Transverse colon (tissue), 4 donors: Measurements from ENCODE around the gene GMPR2. TPM values are rescaled to one million over a fixed set of nuclear protein-coding genes. Genes with fewer than 3 reads are reported as not detected.
A peak's percentile ranks its signal among the peaks of the same experiment; 100 is the strongest.

Source experiments
- DNase-seq: peaks from one replicate; pipeline ENCODE4 v3.0.0-alpha.2; 2019
- H3K27ac ChIP-seq, 4 donors: fragments of 200-600 bp; sonication (generic); 2 replicates each; pipeline ENCODE4 v1.5.1; 2016 to 2018; ENCODE audit warnings: inconsistent platforms in 4 of 4
- H3K27me3 ChIP-seq: fragments of 200-600 bp; sonication (generic); 2 replicates; pipeline ENCODE4 v1.5.1; 2017; ENCODE audit warnings: inconsistent platforms
- H3K36me3 ChIP-seq, 4 donors: fragments of 200-600 bp; sonication (generic); 2 replicates each; pipeline ENCODE4 v1.5.1; 2017 to 2019; ENCODE audit warnings: inconsistent platforms in 4 of 4
- H3K4me1 ChIP-seq, 4 donors: fragments of 200-600 bp; sonication (generic); 2 replicates each; pipeline ENCODE4 v1.5.1; 2017 to 2020; ENCODE audit warnings: inconsistent platforms in 4 of 4
- H3K4me3 ChIP-seq, 4 donors: fragments of 200-600 bp; sonication (generic); 1 replicate in 1 of 4; 2 replicates in 3 of 4; pipeline versions ENCODE4 v1.5.1 to v1.6.1; 2017 to 2019; ENCODE audit warnings: inconsistent platforms in 4 of 4
- H3K9me3 ChIP-seq, 2 donors: fragments of 200-600 bp; sonication (generic); 2 replicates each; pipeline ENCODE4 v1.5.1; 2017 to 2019; ENCODE audit warnings: inconsistent platforms in 2 of 2
- EP300 ChIP-seq: sonication (generic); formaldehyde crosslinking; IDR thresholded peaks from one replicate; pipeline ENCODE4 v1.6.1; 2017; ENCODE audit warnings: antibody characterized with exemption, low read depth
- POLR2A ChIP-seq: fragments of 450-650 bp; IDR thresholded peaks from one replicate; pipeline ENCODE4 v1.6.1; 2016; ENCODE audit warnings: antibody characterized with exemption, mild to moderate bottlenecking, moderate library complexity
- POLR2AphosphoS5 ChIP-seq, 3 donors: sonication (generic); formaldehyde crosslinking; IDR thresholded peaks; one replicate each; pipeline ENCODE4 v1.6.1; 2016; ENCODE audit warnings: antibody characterized with exemption in 3 of 3
- WGBS, 2 donors: methylation state at CpG; one replicate each; pipeline ENCODE4 v1.1.5; 2018; ENCODE audit warnings: low coverage in 1 of 2; 5-methylcytosine and 5-hydroxymethylcytosine counted together
- in situ Hi-C, 4 donors: fragments of 200-750 bp; cut with MboI; loops; one replicate each; pipeline versions ENCODE4 v1.15.0 to v1.15.1; 2017; ENCODE audit warnings: low sequenced_read_pairs in 3 of 4, low pct_ligation_motif_present in 1 of 4, low pct_unique_long_range_greater_than_20kb in 1 of 4
- intact Hi-C: fragments of 100-400 bp; cut with DNase I; formaldehyde crosslinking; loops from one replicate; pipeline ENCODE4 v1.15.1; 2023; ENCODE audit warnings: low total_unique reads
- total RNA-seq, 4 donors: library from RNA; depleted of rRNA; stranded (reverse); fragments of >200 nt; gene quantifications; one replicate each; pipeline ENCODE4 v1.1.0, GENCODE V29; 2016
- TF ChIP-seq, protein P1 (sequence below), 5 experiments: fragments of 200-600 bp in 3 of 5; fragments of 450-650 bp in 2 of 5; sonication (generic) in 3 of 5; IDR thresholded peaks; 1 replicate in 2 of 5; 2 replicates in 3 of 5; pipeline ENCODE4 v1.5.1; 2016 to 2017; ENCODE audit warnings: antibody characterized with exemption in 5 of 5, inconsistent platforms in 3 of 5, mild to moderate bottlenecking in 2 of 5, moderate library complexity in 1 of 5

Gene GMPR2
- total RNA-seq, 4 donors from 2014 or later = 4.2 to 72.5 (median 46.3) TPM

GRCh38 chr14:24247422-24247821, 14.7 kb downstream of the GMPR2 start:
- H3K4me1 ChIP-seq = peaks cover 4 to 8% (median 6%) of the 10 kb centered on the region in 4 donors
- H3K4me3 ChIP-seq = no peak overlapping the region
- H3K27me3 ChIP-seq = no peaks in the 10 kb centered on the region
- 75% methylated on average over 7 of the region's 7 CpGs; no CpG with 5 or more reads in 1 of the 2 donors for WGBS, 2 donors
- TF ChIP-seq, protein P1, sequence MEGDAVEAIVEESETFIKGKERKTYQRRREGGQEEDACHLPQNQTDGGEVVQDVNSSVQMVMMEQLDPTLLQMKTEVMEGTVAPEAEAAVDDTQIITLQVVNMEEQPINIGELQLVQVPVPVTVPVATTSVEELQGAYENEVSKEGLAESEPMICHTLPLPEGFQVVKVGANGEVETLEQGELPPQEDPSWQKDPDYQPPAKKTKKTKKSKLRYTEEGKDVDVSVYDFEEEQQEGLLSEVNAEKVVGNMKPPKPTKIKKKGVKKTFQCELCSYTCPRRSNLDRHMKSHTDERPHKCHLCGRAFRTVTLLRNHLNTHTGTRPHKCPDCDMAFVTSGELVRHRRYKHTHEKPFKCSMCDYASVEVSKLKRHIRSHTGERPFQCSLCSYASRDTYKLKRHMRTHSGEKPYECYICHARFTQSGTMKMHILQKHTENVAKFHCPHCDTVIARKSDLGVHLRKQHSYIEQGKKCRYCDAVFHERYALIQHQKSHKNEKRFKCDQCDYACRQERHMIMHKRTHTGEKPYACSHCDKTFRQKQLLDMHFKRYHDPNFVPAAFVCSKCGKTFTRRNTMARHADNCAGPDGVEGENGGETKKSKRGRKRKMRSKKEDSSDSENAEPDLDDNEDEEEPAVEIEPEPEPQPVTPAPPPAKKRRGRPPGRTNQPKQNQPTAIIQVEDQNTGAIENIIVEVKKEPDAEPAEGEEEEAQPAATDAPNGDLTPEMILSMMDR (IDR thresholded peaks at IDR 0.05) = no peak
- TF ChIP-seq EP300 = no peak
- TF ChIP-seq POLR2AphosphoS5 (IDR thresholded peaks at IDR 0.05) = no peak
- no peak for TF ChIP-seq POLR2A
- H3K36me3 ChIP-seq = no peaks in the 10 kb centered on the region
- in situ Hi-C loops = loop anchor here (5.0 to 25.0 kb wide), 3 partner anchors 45 to 190 kb away; partner anchors contain the start of genes CBLN3 (in 3 of the 4), KHNYN (in 3 of the 4) and SDR39U1 (in 3 of the 4)
- no peak for DNase-seq
- H3K9me3 ChIP-seq = no peaks in the 10 kb centered on the region
- intact Hi-C loops = no loop called here
- peak overlapping the region in 1 of 4 donors; percentile 42 for H3K27ac ChIP-seq

DNA sequence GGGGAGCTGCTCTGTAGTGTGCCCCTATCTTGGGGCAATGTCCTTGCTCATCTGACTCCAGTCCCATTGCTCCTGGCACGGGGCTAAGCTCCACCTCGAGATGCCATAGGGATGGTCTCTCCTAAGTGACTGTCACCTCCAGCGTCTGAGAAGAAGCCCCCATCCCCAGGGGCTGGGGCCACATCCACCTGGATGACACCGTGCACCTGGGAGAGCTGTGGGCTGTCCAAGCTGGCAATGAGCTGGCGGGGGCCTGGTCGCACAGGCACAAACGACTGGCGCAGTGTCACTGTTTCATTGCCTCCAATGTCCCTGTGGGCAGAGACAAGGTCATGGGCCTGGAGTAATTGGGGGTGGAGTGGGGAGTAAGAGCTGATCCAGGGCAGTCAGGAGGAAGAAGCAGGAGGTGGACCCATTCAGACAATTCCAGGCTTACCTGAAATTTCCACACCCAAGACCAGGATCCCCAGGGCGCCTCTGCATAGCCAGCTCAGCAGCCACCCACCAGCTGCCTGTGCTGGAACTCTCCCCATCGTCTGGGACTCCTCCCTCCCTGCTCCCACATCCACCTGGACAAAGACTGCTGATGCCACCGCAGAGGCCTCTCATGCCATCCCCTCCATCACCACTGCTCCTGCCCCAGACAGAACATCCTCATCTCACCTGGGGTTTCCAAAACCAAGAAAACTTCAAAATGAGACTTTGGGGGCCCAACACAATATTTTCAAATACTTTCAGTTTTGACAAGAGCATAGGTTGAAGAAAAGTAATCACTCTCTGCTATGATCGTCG, 16.7 kb downstream of the GMPR2 start:
- Histone ChIP-seq H3K27ac (no peak overlapping the region), H3K4me1 (no peaks in the 10 kb centered on the region), H3K27me3 (no peaks in the 10 kb centered on the region), H3K36me3 (no peaks in the 10 kb centered on the region), H3K9me3 (no peaks in the 10 kb centered on the region), H3K4me3 (no peak overlapping the region)
- in situ Hi-C loops (loop anchor here (5.0 to 25.0 kb wide), 3 partner anchors 43 to 188 kb away; partner anchors contain the start of genes CBLN3 (in 3 of the 4), KHNYN (in 3 of the 4) and SDR39U1 (in 3 of the 4)), intact Hi-C loops (no loop called here)
- no peak for TF ChIP-seq POLR2AphosphoS5 (IDR thresholded peaks at IDR 0.05)
- TF ChIP-seq, protein P1 (IDR thresholded peaks at IDR 0.05) = no peak
- peak; percentile 3 for DNase-seq
- 67% methylated on average over 9 of the region's 13 CpGs; no CpG with 5 or more reads in 1 of the 2 donors for WGBS, 2 donors

GRCh38 chr14:24250354-24250753, 17.6 kb downstream of the GMPR2 start:
- intact Hi-C loops = no loop called here

GRCh38 chr14:24251880-24252288, 19.2 kb downstream of the GMPR2 start:
- H3K36me3 ChIP-seq = no peaks in the 10 kb centered on the region
- intact Hi-C loops = no loop called here
- H3K27ac ChIP-seq = no peak overlapping the region
- H3K9me3 ChIP-seq = no peaks in the 10 kb centered on the region
- no peak for DNase-seq
- H3K4me1 ChIP-seq = no peaks in the 10 kb centered on the region
- 92 to 100% methylated on average over 1 of the region's 1 CpG for WGBS, 2 donors
- H3K27me3 ChIP-seq = no peaks in the 10 kb centered on the region
- no peak for TF ChIP-seq EP300
- TF ChIP-seq POLR2AphosphoS5 (IDR thresholded peaks at IDR 0.05) = no peak
- TF ChIP-seq POLR2A = no peak
- TF ChIP-seq, protein P1 (IDR thresholded peaks at IDR 0.05) = no peak
- in situ Hi-C loops = no loop called here
- no peak overlapping the region for H3K4me3 ChIP-seq

More at GRCh38 chr14:24250354-24250753, 17.6 kb downstream of the GMPR2 start:
- 73 to 76% methylated on average over 4 of the region's 4 CpGs for WGBS, 2 donors
- no peaks in the 10 kb centered on the region for H3K4me1 ChIP-seq
- DNase-seq = peak; percentile 6
- TF ChIP-seq POLR2AphosphoS5 (IDR thresholded peaks at IDR 0.05) = no peak
- TF ChIP-seq, protein P1 (IDR thresholded peaks at IDR 0.05) = no peak
- TF ChIP-seq POLR2A = no peak
- no peak for TF ChIP-seq EP300
- no peaks in the 10 kb centered on the region for H3K27me3 ChIP-seq
- in situ Hi-C loops = no loop called here
- H3K27ac ChIP-seq = no peak overlapping the region
- no peaks in the 10 kb centered on the region for H3K36me3 ChIP-seq
- no peak overlapping the region for H3K4me3 ChIP-seq
- no peaks in the 10 kb centered on the region for H3K9me3 ChIP-seq
